BJ (cell line): Measurements from ENCODE around the gene AGXT. TPM values are rescaled to one million over a fixed set of nuclear protein-coding genes. Genes with fewer than 3 reads are reported as not detected.

Experiments
- CTCF ChIA-PET: fragments of 350-600 bp; formaldehyde crosslinking; extraction: SDS; loops from one replicate; lab custom pipeline; 2021; ENCODE audit warnings: antibody characterized with exemption, inconsistent platforms; lab: Yijun Ruan, JAX
- POLR2A ChIA-PET: fragments of 300-600 bp; sonication (Branson Sonifier 250); formaldehyde crosslinking; extraction: SDS; loops from one replicate; lab custom pipeline; 2021; ENCODE audit warnings: antibody characterized with exemption; lab: Charles Lee
- DNase-seq: peaks from one replicate; pipeline ENCODE4 v3.0.0-alpha.2; 2011; ENCODE audit warnings: low read depth
- H3K27me3 ChIP-seq: 2 replicates; pipeline ENCODE4 v1.6.0; 2011; ENCODE audit warnings: low read length; ENCODE audit not compliant: control insufficient read depth, insufficient read depth
- H3K36me3 ChIP-seq: 2 replicates; pipeline ENCODE4 v1.5.1; 2011; ENCODE audit warnings: low read length; ENCODE audit not compliant: control insufficient read depth, insufficient read depth
- H3K4me3 ChIP-seq: 2 replicates; pipeline ENCODE4 v1.5.1; 2011; ENCODE audit warnings: low read depth, mild to moderate bottlenecking, control low read depth, low read length
- polyA minus RNA-seq: library from RNA; depleted of rRNA, polyadenylated mRNA; stranded (reverse); fragments of >200 nt; gene quantifications from 2 replicates; pipeline ENCODE4 v1.2.3, GENCODE V29; 2011; rRNA and poly(A)+ RNA removed
- polyA plus RNA-seq: library from polyadenylated mRNA; depleted of rRNA; stranded (reverse); fragments of >200 nt; gene quantifications from 2 replicates; pipeline ENCODE4 v1.2.3, GENCODE V29; 2011; rRNA removed
- TF ChIP-seq, protein P1 (sequence below): IDR thresholded peaks from 2 replicates; pipeline ENCODE4 v1.5.1; 2011; ENCODE audit warnings: low read depth, mild to moderate bottlenecking, control low read depth, inconsistent platforms, low read length, moderate library complexity; ENCODE audit not compliant: insufficient read depth

Gene AGXT
- polyA plus RNA-seq (not detected in 2 replicates), polyA minus RNA-seq (not detected in 2 replicates)

DNA sequence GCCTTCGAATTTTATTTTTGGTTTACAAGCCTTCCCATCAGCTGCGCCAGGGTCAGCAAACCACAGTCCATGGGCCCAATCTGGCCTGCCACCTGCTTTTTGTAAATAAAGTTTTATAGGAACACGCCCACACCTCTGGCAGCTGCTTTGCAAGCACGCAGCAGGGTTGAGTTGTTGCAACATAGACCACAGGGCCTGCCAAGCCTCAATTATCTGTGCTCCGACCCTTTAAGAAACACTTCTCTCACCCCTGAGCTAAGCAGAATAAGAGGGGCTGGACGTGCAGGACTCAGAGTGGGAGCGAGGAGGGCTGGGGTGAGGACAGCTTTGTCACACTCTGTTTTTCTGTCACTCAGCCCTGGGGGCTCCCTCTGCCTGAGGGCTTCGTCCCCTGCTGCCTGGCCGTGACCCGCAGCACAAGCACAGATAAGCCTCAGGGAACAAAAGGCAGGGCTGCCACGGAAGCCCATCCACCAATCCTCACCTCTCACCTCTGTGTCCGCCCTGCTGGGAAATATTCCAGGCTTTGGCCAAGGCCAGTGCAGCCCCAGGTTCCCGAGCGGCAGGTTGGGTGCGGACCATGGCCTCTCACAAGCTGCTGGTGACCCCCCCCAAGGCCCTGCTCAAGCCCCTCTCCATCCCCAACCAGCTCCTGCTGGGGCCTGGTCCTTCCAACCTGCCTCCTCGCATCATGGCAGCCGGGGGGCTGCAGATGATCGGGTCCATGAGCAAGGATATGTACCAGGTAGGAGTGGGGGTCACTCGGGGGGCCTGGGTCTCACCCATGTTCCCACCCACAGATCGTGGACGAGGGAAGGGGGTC lies at the start of gene AGXT:
Gene AGXT (plus strand): TSS at position 539 of the 823 bp plus-strand sequence. CDS start 42 bp downstream, at position 581.
- ChIA-PET CTCF (interaction anchor here (4.1 kb wide), 1 partner anchor 17 kb away, joined by 17 read pairs; no protein-coding TSS in a partner anchor), POLR2A (no interaction called here)
- DNase-seq, result peak; percentile 14
- TF ChIP-seq, protein P1, sequence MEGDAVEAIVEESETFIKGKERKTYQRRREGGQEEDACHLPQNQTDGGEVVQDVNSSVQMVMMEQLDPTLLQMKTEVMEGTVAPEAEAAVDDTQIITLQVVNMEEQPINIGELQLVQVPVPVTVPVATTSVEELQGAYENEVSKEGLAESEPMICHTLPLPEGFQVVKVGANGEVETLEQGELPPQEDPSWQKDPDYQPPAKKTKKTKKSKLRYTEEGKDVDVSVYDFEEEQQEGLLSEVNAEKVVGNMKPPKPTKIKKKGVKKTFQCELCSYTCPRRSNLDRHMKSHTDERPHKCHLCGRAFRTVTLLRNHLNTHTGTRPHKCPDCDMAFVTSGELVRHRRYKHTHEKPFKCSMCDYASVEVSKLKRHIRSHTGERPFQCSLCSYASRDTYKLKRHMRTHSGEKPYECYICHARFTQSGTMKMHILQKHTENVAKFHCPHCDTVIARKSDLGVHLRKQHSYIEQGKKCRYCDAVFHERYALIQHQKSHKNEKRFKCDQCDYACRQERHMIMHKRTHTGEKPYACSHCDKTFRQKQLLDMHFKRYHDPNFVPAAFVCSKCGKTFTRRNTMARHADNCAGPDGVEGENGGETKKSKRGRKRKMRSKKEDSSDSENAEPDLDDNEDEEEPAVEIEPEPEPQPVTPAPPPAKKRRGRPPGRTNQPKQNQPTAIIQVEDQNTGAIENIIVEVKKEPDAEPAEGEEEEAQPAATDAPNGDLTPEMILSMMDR, result no peak
- Histone ChIP-seq H3K4me3 (no peak within 1 kb of the TSS), H3K36me3 (no peaks in the 10 kb centered on the region), H3K27me3 (peaks cover 4% of the 10 kb centered on the region)

DNA sequence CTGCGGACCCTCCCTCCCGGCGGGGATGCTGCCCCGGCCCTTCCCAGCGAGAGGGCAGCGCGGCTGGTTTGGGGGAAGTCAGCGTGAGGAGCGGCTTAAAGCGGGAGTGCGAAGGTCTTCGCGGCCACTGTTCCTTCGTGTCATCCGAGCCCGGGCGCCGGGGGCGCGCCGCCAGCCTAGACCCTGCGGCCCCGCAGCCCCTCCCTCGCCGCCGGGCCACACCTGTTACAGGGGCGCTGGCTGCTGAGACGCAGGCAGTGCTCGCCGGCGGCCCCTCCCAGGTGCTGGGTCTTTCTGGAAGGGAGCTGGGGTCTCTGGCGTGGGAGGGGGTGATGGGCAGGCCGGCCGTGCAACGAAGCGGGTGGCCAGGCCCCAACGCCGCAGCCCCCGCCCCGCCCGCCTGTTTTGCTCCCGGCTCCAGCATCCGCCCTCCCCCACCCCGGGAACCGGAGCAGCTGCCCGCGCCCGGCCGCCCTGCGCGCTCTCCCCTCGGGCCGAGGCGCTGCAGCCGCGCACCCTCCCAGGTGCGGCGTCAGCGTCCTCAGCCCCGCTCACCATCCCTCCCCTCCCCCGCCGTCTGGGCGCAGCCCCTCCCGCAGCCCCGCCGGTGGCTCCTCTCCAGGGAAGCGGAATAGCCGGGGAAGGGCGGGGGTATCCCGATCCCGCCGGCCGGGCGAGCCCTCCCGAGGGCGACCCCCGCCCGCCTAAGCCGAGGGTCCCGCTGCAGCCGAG lies 49.3 kb upstream of the AGXT start:
- TF ChIP-seq, protein P1, result no peak
- CTCF ChIA-PET, result interaction anchor here (1.1 kb wide), 1 partner anchor 17 kb away, joined by 3 read pairs; no protein-coding TSS in a partner anchor
- no peak overlapping the region for H3K4me3 ChIP-seq
- H3K36me3 ChIP-seq, result no peaks in the 10 kb centered on the region
- no peak for DNase-seq
- POLR2A ChIA-PET, result no interaction called here
- H3K27me3 ChIP-seq, result peaks cover 28% of the 10 kb centered on the region

DNA sequence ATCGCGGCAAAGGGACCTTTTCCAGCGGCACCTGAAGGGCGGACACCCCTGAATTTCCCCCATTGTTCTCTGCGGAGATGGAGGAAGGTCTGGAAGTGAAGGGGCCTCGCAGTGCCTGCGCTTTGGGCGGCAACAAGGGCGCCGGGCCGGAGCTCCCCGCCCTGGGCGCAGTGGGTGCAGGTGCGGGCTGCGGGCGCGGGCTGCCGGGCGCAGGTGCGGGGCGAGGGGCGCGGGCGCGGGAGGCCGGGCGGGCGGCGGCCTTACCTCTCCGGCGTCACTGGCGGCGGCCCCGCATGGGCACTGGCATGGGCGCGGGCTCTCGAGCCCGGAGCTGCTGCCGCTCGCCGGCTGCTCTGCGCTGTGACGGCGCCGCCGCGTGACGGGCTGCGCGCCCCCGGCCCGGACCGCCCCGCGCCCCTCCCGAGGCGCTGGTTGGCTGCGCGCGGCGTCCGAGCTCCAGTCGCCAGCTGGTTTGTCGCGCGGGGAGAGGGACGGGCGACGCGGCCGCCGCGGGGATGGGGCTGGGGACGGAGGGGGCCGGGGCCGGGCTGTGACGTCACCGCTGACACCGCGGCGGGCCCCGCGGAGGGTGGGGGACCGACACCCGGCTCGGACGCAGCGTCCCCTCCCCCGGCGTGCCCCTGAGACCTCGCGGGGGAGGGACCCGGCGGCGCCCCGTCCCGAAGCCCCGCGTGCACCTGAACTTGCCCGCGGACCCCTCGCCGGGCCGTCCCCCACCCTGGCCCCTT lies 48.6 kb upstream of the AGXT start, which contains the start of gene KIF1A:
Gene KIF1A (minus strand): TSS at position 362 of the 749 bp plus-strand sequence. CDS start 22,467 bp downstream, outside the sequence.
- no peak for DNase-seq
- Histone ChIP-seq H3K4me3 (no peak within 1 kb of the TSS), H3K27me3 (peaks cover 35% of the 10 kb centered on the region), H3K36me3 (no peaks in the 10 kb centered on the region)
- ChIA-PET CTCF (interaction anchor here (1.1 kb wide), 1 partner anchor 17 kb away, joined by 3 read pairs; no protein-coding TSS in a partner anchor), POLR2A (no interaction called here)
- TF ChIP-seq, protein P1, result no peak

DNA sequence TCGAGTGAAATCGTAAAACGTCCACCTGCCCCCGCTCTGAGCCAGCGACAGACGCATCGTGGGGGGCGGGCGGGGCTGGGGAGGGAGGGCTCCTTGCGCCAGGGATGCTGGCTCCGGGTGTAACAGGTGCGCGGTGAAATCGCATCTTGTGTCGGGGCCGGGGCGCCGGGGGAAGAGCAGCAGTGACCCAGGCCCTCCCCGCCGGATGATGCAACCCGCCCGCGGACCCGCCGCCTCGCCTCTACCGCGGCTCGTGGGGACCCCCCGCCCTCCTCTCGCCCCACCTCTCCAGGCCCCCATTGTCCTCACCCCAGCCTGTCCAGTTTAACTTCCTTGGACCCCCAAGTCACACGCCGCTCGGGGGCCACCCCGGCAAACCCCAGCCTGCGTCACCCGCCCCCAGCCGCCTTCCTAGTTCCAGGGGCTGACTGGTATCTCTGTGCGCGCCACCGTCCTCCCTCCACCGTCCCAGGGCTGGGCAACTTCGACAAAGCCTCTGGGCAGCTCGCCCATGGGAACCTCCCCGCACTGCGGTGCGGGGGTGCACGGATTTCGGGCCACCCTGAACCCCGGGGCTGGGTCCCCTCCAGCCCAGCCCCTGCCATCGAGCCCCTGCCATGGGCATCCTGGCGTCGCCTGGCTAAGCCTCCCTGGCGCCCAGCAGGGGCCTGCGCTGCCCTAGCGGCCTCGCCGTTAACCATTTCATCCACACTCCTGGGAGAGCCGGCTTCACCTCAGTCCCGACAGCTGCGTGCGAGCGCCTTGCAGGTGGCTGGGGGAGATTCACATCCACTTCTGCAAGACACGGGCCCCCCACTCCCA lies 47.8 kb upstream of the AGXT start:
- TF ChIP-seq, protein P1, result no peak
- CTCF ChIA-PET, result interaction anchor here (1.3 kb wide), 1 partner anchor 31 kb away, joined by 4 read pairs; no protein-coding TSS in a partner anchor
- no peak for DNase-seq
- Histone ChIP-seq H3K27me3 (peaks cover 36% of the 10 kb centered on the region), H3K36me3 (no peaks in the 10 kb centered on the region), H3K4me3 (no peak overlapping the region)
- POLR2A ChIA-PET, result no interaction called here
